Fibroblast of the aortic adventitia (primary cell): Measurements from ENCODE around the gene OPA1. TPM values are rescaled to one million over a fixed set of nuclear protein-coding genes. Genes with fewer than 3 reads are reported as not detected.

Source experiments
- DNase-seq: peaks from one replicate; pipeline ENCODE4 v3.0.0-alpha.2; 2010; ENCODE audit warnings: low read depth
- H3K4me3 ChIP-seq: 2 replicates; pipeline ENCODE4 v1.5.1; 2011; ENCODE audit warnings: low read depth, mild to moderate bottlenecking, control low read depth, low read length, moderate library complexity
- CTCF ChIP-seq: IDR thresholded peaks from 2 replicates; pipeline ENCODE4 v1.5.1; 2011; ENCODE audit warnings: mild to moderate bottlenecking, low read length, control low read depth, inconsistent platforms; ENCODE audit not compliant: insufficient read depth
- total RNA-seq: library from RNA; depleted of rRNA; stranded (reverse); fragments of >200 nt; gene quantifications from 2 replicates; pipeline ENCODE4 v1.2.3, GENCODE V29; 2012; ENCODE audit warnings: low replicate concordance

The OPA1 gene
- total RNA-seq, 1 donor = 53.0 TPM

GRCh38 chr3:193719735-193720134 lies 126.7 kb downstream of the OPA1 start:
- DNase-seq = no peak
- TF ChIP-seq CTCF = no peak
- H3K4me3 ChIP-seq = no peak overlapping the region

GRCh38 chr3:193720169-193720568 lies 127.2 kb downstream of the OPA1 start:
- TF ChIP-seq CTCF = no peak
- DNase-seq = no peak
- no peak overlapping the region for H3K4me3 ChIP-seq

- H3K4me3 ChIP-seq = no peak overlapping the region
- no peak for TF ChIP-seq CTCF
- DNase-seq = no peak
These were observed 129.6 kb downstream of the OPA1 start for GRCh38 chr3:193722566-193722965.

- no peak overlapping the region for H3K4me3 ChIP-seq
- TF ChIP-seq CTCF = no peak
- no peak for DNase-seq
These were observed 134.1 kb downstream of the OPA1 start for GRCh38 chr3:193727089-193727488.

- no peak for TF ChIP-seq CTCF
- H3K4me3 ChIP-seq = no peak overlapping the region
- DNase-seq = no peak
These were observed 135.6 kb downstream of the OPA1 start for GRCh38 chr3:193728429-193729087.

GRCh38 chr3:193729088-193729465 lies 136.1 kb downstream of the OPA1 start:
- no peak for TF ChIP-seq CTCF
- no peak for DNase-seq
- H3K4me3 ChIP-seq = no peak overlapping the region

- no peak for DNase-seq
- no peak overlapping the region for H3K4me3 ChIP-seq
- no peak for TF ChIP-seq CTCF
These were observed 136.6 kb downstream of the OPA1 start for GRCh38 chr3:193729601-193730000.
